H9 (cell line): Measurements from ENCODE around the gene DUS2. TPM values are rescaled to one million over a fixed set of nuclear protein-coding genes. Genes with fewer than 3 reads are reported as not detected.
"Not testable (repeated sequence)": the region's sequence is repeated elsewhere in the genome, so short reads cannot be mapped to it uniquely, and the experiment has no call there.

Experiments used
- DNase-seq: peaks from one replicate; pipeline ENCODE4 v3.0.0-alpha.2; 2017
- H2AFZ ChIP-seq: one replicate; pipeline ENCODE4 v1.6.1; 2013; ENCODE audit warnings: mild to moderate bottlenecking, low read length, control low read depth, moderate library complexity
- H2AK5ac ChIP-seq: 2 replicates; pipeline ENCODE4 v1.6.1; 2013; ENCODE audit warnings: low read length, control low read depth, mixed read lengths; ENCODE audit not compliant: insufficient read length
- H2BK120ac ChIP-seq: one replicate; pipeline ENCODE4 v1.6.1; 2013; ENCODE audit warnings: low read depth, mild to moderate bottlenecking, low read length, control low read depth, inconsistent platforms; ENCODE audit not compliant: poor library complexity, severe bottlenecking
- H2BK12ac ChIP-seq: 2 replicates; pipeline ENCODE4 v1.6.1; 2013; ENCODE audit warnings: low read length, control low read depth, mixed read lengths, low read depth; ENCODE audit not compliant: insufficient read length
- H2BK15ac ChIP-seq: 2 replicates; pipeline ENCODE4 v1.6.1; 2013; ENCODE audit warnings: low read depth, low read length, control low read depth
- H2BK20ac ChIP-seq: one replicate; pipeline ENCODE4 v1.6.1; 2013; ENCODE audit warnings: low read depth, mild to moderate bottlenecking, low read length, control low read depth, inconsistent platforms; ENCODE audit not compliant: poor library complexity, severe bottlenecking
- H2BK5ac ChIP-seq: 2 replicates; pipeline ENCODE4 v1.6.1; 2013; ENCODE audit warnings: low read length, control low read depth, mixed read lengths; ENCODE audit not compliant: insufficient read length
- H3K14ac ChIP-seq: 2 replicates; pipeline ENCODE4 v1.6.1; 2013; ENCODE audit warnings: low read length, control low read depth; ENCODE audit not compliant: insufficient read depth
- H3K18ac ChIP-seq: 2 replicates; pipeline ENCODE4 v1.6.1; 2013; ENCODE audit warnings: low read depth, mild to moderate bottlenecking, mixed read lengths, low read length, control low read depth; ENCODE audit not compliant: insufficient read length
- H3K23ac ChIP-seq: 2 replicates; pipeline ENCODE4 v1.6.1; 2013; ENCODE audit warnings: low read length, control low read depth, mixed read lengths, low read depth; ENCODE audit not compliant: insufficient read length
- H3K23me2 ChIP-seq: 2 replicates; pipeline ENCODE4 v1.6.1; 2013; ENCODE audit warnings: low read depth, mild to moderate bottlenecking, mixed read lengths, low read length, control low read depth; ENCODE audit not compliant: insufficient read length, poor library complexity, severe bottlenecking
- H3K27ac ChIP-seq: 2 replicates; pipeline ENCODE4 v1.5.1; 2013; ENCODE audit warnings: low read length, control low read depth, mixed read lengths, low read depth; ENCODE audit not compliant: insufficient read length
- H3K27me3 ChIP-seq: 2 replicates; pipeline ENCODE4 v1.6.1; 2013; ENCODE audit warnings: low read length, control low read depth, inconsistent platforms; ENCODE audit not compliant: insufficient read depth
- H3K4ac ChIP-seq: 2 replicates; pipeline ENCODE4 v1.6.1; 2013; ENCODE audit warnings: low read depth, mild to moderate bottlenecking, control low read depth, inconsistent platforms, low read length, moderate library complexity
- H3K4me1 ChIP-seq: 2 replicates; pipeline ENCODE4 v1.6.1; 2013; ENCODE audit warnings: low read length, control low read depth, inconsistent platforms; ENCODE audit not compliant: insufficient read depth
- H3K4me2 ChIP-seq: 2 replicates; pipeline ENCODE4 v1.6.1; 2013; ENCODE audit warnings: low read length, control low read depth, mixed read lengths; ENCODE audit not compliant: insufficient read length, insufficient read depth
- H3K56ac ChIP-seq: 2 replicates; pipeline ENCODE4 v1.6.1; 2013; ENCODE audit warnings: low read depth, mild to moderate bottlenecking, mixed read lengths, low read length, control low read depth; ENCODE audit not compliant: insufficient read length
- H3K79me1 ChIP-seq: 2 replicates; pipeline ENCODE4 v1.6.1; 2013; ENCODE audit warnings: low read depth, mild to moderate bottlenecking, moderate library complexity, low read length, control low read depth, inconsistent platforms; ENCODE audit not compliant: insufficient read depth, poor library complexity, severe bottlenecking
- H3K79me2 ChIP-seq: 2 replicates; pipeline ENCODE4 v1.6.1; 2013; ENCODE audit warnings: low read length, control low read depth, inconsistent platforms; ENCODE audit not compliant: insufficient read depth
- H3K9ac ChIP-seq: 2 replicates; pipeline ENCODE4 v1.6.1; 2013; ENCODE audit warnings: low read length, control low read depth, mixed read lengths; ENCODE audit not compliant: insufficient read length; ENCODE audit errors: extremely low read depth
- H3K9me3 ChIP-seq: one replicate; pipeline ENCODE4 v1.6.1; 2013; ENCODE audit warnings: low read depth, low read length, inconsistent platforms; ENCODE audit not compliant: control insufficient read depth
- H3T11ph ChIP-seq: one replicate; pipeline ENCODE4 v1.6.1; 2013; ENCODE audit warnings: mild to moderate bottlenecking, low read length, control low read depth, inconsistent platforms
- H4K20me1 ChIP-seq: one replicate; pipeline ENCODE4 v1.6.1; 2013; ENCODE audit not compliant: control insufficient read depth, insufficient read length, insufficient read depth
- H4K5ac ChIP-seq: 2 replicates; pipeline ENCODE4 v1.6.1; 2013; ENCODE audit warnings: low read depth, mild to moderate bottlenecking, mixed read lengths, low read length, control low read depth; ENCODE audit not compliant: insufficient read length
- H4K8ac ChIP-seq: replicated peaks from 2 replicates; pipeline ENCODE4 v1.6.1; 2013; ENCODE audit warnings: low read length, control low read depth, mixed read lengths, low read depth; ENCODE audit not compliant: insufficient read length
- H4K91ac ChIP-seq: 2 replicates; pipeline ENCODE4 v1.6.1; 2013; ENCODE audit warnings: low read depth, mild to moderate bottlenecking, moderate library complexity, mixed read lengths, low read length, control low read depth; ENCODE audit not compliant: insufficient read length
- H3K27ac Mint-ChIP-seq, 3 experiments: 2 replicates in 2 of 3; 3 replicates in 1 of 3; pipeline ENCODE4 v1.8.0; 2020 to 2021; ENCODE audit warnings: mixed read lengths in 3 of 3, mild to moderate bottlenecking in 1 of 3, moderate library complexity in 1 of 3
- H3K27me3 Mint-ChIP-seq: 2 replicates; pipeline ENCODE4 v1.8.0; 2021; ENCODE audit warnings: low read depth, mild to moderate bottlenecking, moderate library complexity, mixed read lengths
- H3K36me3 Mint-ChIP-seq, 3 experiments: 2 replicates in 2 of 3; 3 replicates in 1 of 3; pipeline ENCODE4 v1.8.0; 2020 to 2021; ENCODE audit warnings: low read depth in 3 of 3, mixed read lengths in 3 of 3; ENCODE audit not compliant: insufficient read depth in 1 of 3
- H3K4me1 Mint-ChIP-seq, 2 experiments: 2 replicates each; pipeline ENCODE4 v1.8.0; 2020; ENCODE audit warnings: mixed read lengths in 2 of 2
- H3K4me3 Mint-ChIP-seq, 2 experiments: 2 replicates in 1 of 2; 3 replicates in 1 of 2; pipeline ENCODE4 v1.8.0; 2020 to 2021; ENCODE audit warnings: mild to moderate bottlenecking in 2 of 2, mixed read lengths in 2 of 2, moderate library complexity in 1 of 2
- H3K9me3 Mint-ChIP-seq, 2 experiments: 2 replicates in 1 of 2; 3 replicates in 1 of 2; pipeline ENCODE4 v1.8.0; 2020; ENCODE audit warnings: mild to moderate bottlenecking in 2 of 2, mixed read lengths in 2 of 2, moderate library complexity in 1 of 2
- WGBS: extraction: QIAGEN DNeasy Blood & Tissue Kit; methylation state at CpG from one replicate; pipeline ENCODE4 v1.1.7; 2013; ENCODE audit warnings: missing lambda C conversion rate, low lambda C conversion rate, mixed read lengths; ENCODE audit not compliant: insufficient read length; ENCODE audit errors: extremely low coverage; 5-methylcytosine and 5-hydroxymethylcytosine counted together
- total RNA-seq: library from RNA; stranded (reverse); gene quantifications from 2 replicates; pipeline ENCODE4 v1.2.1, GENCODE V29; 2021

DUS2 gene
- total RNA-seq, 1 experiment from 2014 or later, result 28.5 TPM

DNA sequence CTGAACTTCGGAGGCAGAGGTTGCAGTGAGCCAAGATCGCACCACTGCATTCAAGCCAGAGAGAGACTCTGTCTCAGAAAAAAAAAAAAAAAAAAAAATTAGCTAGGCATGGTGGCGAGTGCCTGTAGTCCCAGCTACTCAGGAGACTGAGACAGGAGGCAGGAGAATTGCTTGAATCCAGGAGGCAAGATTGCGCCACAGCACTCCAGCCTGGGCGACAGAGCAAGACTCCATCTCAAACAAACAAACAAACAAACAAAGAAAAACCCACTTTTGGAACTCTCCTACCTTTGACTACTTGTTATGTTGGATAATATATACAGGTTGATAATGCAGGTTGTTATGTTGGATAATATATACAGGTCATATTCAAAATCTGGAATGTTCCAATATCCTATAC is 97.4 kb downstream of the DUS2 start:
- H3K27ac Mint-ChIP-seq, H3K36me3 Mint-ChIP-seq, H2AFZ ChIP-seq, H3K27me3 Mint-ChIP-seq, H3K9me3 Mint-ChIP-seq, H3K27me3 ChIP-seq, H3K4me1 Mint-ChIP-seq, H3K9me3 ChIP-seq, H3K4me3 Mint-ChIP-seq, H3K79me1 ChIP-seq, H4K5ac ChIP-seq, H3K18ac ChIP-seq, H4K8ac ChIP-seq, H3K23ac ChIP-seq, H3K23me2 ChIP-seq, H2AK5ac ChIP-seq, H3K27ac ChIP-seq, H3K9ac ChIP-seq, H2BK12ac ChIP-seq, DNase-seq, H3K4me2 ChIP-seq, H2BK15ac ChIP-seq, H4K20me1 ChIP-seq, H2BK5ac ChIP-seq, H3K79me2 ChIP-seq, H2BK20ac ChIP-seq, H3T11ph ChIP-seq, H3K4me1 ChIP-seq, H2BK120ac ChIP-seq, H3K4ac ChIP-seq, H3K56ac ChIP-seq, H3K14ac ChIP-seq, H4K91ac ChIP-seq: not testable (repeated sequence)
- WGBS, result no CpG with 5 or more reads among the region's 5 CpGs
